ENCODE data around the gene SPI1.

DNA sequence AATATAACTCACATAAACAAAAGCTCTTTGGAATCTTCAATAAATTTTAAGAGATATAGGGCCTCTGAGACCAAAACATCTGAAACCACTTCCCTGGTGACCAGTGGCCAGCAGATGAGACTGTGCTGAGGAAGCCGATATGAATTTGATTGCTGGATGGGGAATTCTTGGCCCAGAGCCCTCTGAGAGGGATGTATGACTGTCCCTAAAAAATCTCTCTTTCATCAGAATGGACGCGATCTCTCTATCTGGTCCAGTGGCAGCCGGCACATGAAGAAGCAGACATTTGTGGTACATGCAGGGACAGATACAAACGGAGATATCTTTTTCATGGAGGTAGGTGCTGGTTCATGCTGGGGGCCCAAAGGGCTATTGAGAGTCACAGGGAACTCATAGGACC, 63.4 kb downstream of the SPI1 start:
- TF ChIP-seq, protein P1, sequence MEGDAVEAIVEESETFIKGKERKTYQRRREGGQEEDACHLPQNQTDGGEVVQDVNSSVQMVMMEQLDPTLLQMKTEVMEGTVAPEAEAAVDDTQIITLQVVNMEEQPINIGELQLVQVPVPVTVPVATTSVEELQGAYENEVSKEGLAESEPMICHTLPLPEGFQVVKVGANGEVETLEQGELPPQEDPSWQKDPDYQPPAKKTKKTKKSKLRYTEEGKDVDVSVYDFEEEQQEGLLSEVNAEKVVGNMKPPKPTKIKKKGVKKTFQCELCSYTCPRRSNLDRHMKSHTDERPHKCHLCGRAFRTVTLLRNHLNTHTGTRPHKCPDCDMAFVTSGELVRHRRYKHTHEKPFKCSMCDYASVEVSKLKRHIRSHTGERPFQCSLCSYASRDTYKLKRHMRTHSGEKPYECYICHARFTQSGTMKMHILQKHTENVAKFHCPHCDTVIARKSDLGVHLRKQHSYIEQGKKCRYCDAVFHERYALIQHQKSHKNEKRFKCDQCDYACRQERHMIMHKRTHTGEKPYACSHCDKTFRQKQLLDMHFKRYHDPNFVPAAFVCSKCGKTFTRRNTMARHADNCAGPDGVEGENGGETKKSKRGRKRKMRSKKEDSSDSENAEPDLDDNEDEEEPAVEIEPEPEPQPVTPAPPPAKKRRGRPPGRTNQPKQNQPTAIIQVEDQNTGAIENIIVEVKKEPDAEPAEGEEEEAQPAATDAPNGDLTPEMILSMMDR (IDR thresholded peaks at IDR 0.05), result no peak
- TF ChIP-seq POLR2AphosphoS5 (IDR thresholded peaks at IDR 0.05) (no peak), POLR2A (IDR thresholded peaks at IDR 0.05) (no peak), EP300 (IDR thresholded peaks at IDR 0.05) (no peak)

Measured in upper lobe of left lung (tissue), 4 donors.